SU-DHL-6 (cell line): ENCODE results near the gene NSDHL.

Experiments
- CTCF ChIP-seq: fragments of 200-600 bp; sonication (generic); IDR thresholded peaks from one replicate; pipeline ENCODE4 v1.5.1; 2017; ENCODE audit warnings: antibody characterized with exemption, mild to moderate bottlenecking, low read length, moderate library complexity; ENCODE audit not compliant: insufficient read depth, poor library complexity, severe bottlenecking
- EZH2phosphoT487 ChIP-seq: fragments of 200-600 bp; sonication (generic), shearing (Covaris generic); conservative IDR thresholded peaks from 2 replicates; pipeline ENCODE4 v1.6.1; 2018; ENCODE audit warnings: mild to moderate bottlenecking, antibody characterized with exemption, low read length, moderate library complexity, mixed read lengths

- TF ChIP-seq CTCF: no peak
- no peak for TF ChIP-seq EZH2phosphoT487
Observed at GRCh38 chrX:152899874-152900719, 69.2 kb downstream of the NSDHL start.
